ENCODE measurements around the gene HMX1.

DNA sequence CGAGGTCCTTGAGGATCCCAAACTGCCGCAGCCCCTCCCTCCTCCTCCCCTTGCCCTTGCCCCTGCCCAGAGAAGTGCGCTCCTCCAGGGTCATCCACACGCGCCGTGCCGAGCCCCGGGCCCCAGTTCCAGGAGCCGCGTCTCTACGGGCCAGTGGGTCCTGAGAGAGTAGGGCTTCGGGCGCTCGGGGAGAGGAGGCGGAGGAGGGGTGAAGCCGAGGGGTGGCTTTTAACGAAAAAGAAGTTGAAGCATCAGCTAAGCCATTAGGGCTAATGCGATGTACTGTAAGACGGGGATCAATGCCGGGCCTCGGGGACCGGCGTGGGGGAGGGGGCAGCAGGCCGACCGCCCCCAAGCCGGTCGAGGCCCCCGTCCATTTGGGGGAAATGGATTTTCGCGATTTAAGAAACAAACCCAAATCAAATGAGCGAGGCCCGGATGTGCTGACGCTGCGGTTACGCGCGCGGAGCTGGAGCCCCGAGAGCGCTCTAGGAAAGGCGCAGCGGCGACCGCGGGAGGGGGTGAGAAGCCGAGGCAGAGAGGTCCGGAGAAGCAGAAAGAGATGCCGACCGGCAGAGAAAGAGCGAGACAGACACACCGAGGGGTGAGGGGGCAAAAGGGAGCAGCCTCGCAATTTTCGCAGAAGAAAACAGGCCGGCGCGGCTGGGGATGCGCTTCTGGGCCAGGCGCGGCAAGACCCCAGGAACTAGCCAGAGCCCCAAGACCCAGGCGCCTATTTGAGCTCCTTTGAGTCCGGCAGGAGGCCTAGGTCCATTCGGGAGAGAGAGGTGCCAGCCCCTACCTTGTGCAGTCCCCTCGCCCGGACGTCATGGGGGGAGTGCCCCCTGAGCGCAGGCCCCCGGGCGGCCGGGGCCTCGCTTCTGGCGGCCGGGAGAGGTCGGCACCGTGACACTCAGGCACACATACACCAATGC, 13.6 kb downstream of the HMX1 start:
- TF ChIP-seq POLR2A (IDR thresholded peaks at IDR 0.05) (no peak), CTCF (IDR thresholded peaks at IDR 0.05) (no peak)
